Ishikawa (cell line): ENCODE measurements around the gene LRTM2.

ENCODE experiments used
- CEBPB ChIP-seq: IDR thresholded peaks from 2 replicates; pipeline ENCODE4 v1.6.1; 2012
- CREB1 ChIP-seq: IDR thresholded peaks from 2 replicates; pipeline ENCODE4 v1.6.1; 2012; ENCODE audit warnings: low read depth
- EGR1 ChIP-seq: IDR thresholded peaks from 2 replicates; pipeline ENCODE4 v1.6.1; 2012
- EP300 ChIP-seq: IDR thresholded peaks from 2 replicates; pipeline ENCODE4 v1.6.1; 2012; ENCODE audit warnings: borderline replicate concordance
- FOXM1 ChIP-seq: IDR thresholded peaks from 2 replicates; pipeline ENCODE4 v1.6.1; 2012; ENCODE audit warnings: low read depth, borderline replicate concordance
- MAX ChIP-seq: IDR thresholded peaks from 2 replicates; pipeline ENCODE4 v1.6.1; 2012
- NFIC ChIP-seq: IDR thresholded peaks from 2 replicates; pipeline ENCODE4 v1.6.1; 2012
- RAD21 ChIP-seq: IDR thresholded peaks from 2 replicates; pipeline ENCODE4 v1.6.1; 2012; ENCODE audit warnings: low read depth
- TAF1 ChIP-seq: IDR thresholded peaks from 2 replicates; pipeline ENCODE4 v1.6.1; 2012; ENCODE audit warnings: low read depth, mild to moderate bottlenecking
- TCF12 ChIP-seq: IDR thresholded peaks from 2 replicates; pipeline ENCODE4 v1.6.1; 2012; ENCODE audit warnings: low read depth
- TEAD4 ChIP-seq: IDR thresholded peaks from 2 replicates; pipeline ENCODE4 v1.6.1; 2012
- YY1 ChIP-seq: IDR thresholded peaks from 2 replicates; pipeline ENCODE4 v1.6.1; 2012; ENCODE audit warnings: low read depth
- ZBTB7A ChIP-seq: IDR thresholded peaks from 2 replicates; pipeline ENCODE4 v1.6.1; 2012; ENCODE audit warnings: low read depth
- TF ChIP-seq, protein P1 (sequence below): IDR thresholded peaks from 2 replicates; pipeline ENCODE4 v1.6.1; 2012; ENCODE audit warnings: low read depth, mild to moderate bottlenecking
- TF ChIP-seq, protein P2 (sequence below): IDR thresholded peaks from 2 replicates; pipeline ENCODE4 v1.6.1; 2012

Gene LRTM2

GRCh38 chr12:1781772-1782171, 38.6 kb upstream of the LRTM2 start:
- no peak for TF ChIP-seq EGR1
- TF ChIP-seq CREB1: no peak
- TF ChIP-seq YY1: no peak
- no peak for TF ChIP-seq FOXM1

DNA sequence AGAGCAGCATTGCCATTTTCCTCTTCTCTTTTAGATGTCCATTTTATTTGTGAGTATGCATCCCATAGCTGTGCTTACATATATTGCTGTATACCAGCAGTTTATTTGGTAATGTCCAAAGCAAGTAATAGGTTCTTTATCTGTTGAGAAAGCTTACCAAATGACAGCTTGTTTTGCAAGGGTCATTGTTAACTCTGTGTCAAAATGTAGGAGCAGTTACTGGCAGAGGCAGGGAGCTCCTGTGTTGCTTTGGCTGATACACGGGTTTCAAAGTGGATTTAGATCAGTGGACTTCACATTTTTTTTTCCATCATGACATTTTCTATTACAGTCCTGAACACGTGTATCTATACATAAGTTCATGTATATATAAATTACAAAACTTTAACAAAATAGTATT, 38.1 kb upstream of the LRTM2 start:
- TF ChIP-seq CEBPB: no peak

- TF ChIP-seq, protein P1, sequence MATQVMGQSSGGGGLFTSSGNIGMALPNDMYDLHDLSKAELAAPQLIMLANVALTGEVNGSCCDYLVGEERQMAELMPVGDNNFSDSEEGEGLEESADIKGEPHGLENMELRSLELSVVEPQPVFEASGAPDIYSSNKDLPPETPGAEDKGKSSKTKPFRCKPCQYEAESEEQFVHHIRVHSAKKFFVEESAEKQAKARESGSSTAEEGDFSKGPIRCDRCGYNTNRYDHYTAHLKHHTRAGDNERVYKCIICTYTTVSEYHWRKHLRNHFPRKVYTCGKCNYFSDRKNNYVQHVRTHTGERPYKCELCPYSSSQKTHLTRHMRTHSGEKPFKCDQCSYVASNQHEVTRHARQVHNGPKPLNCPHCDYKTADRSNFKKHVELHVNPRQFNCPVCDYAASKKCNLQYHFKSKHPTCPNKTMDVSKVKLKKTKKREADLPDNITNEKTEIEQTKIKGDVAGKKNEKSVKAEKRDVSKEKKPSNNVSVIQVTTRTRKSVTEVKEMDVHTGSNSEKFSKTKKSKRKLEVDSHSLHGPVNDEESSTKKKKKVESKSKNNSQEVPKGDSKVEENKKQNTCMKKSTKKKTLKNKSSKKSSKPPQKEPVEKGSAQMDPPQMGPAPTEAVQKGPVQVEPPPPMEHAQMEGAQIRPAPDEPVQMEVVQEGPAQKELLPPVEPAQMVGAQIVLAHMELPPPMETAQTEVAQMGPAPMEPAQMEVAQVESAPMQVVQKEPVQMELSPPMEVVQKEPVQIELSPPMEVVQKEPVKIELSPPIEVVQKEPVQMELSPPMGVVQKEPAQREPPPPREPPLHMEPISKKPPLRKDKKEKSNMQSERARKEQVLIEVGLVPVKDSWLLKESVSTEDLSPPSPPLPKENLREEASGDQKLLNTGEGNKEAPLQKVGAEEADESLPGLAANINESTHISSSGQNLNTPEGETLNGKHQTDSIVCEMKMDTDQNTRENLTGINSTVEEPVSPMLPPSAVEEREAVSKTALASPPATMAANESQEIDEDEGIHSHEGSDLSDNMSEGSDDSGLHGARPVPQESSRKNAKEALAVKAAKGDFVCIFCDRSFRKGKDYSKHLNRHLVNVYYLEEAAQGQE: peak; percentile 55; the same call in 1 of the 2 replicates
- no peak for TF ChIP-seq YY1
Observed at GRCh38 chr12:1787714-1788113, 32.7 kb upstream of the LRTM2 start.

DNA sequence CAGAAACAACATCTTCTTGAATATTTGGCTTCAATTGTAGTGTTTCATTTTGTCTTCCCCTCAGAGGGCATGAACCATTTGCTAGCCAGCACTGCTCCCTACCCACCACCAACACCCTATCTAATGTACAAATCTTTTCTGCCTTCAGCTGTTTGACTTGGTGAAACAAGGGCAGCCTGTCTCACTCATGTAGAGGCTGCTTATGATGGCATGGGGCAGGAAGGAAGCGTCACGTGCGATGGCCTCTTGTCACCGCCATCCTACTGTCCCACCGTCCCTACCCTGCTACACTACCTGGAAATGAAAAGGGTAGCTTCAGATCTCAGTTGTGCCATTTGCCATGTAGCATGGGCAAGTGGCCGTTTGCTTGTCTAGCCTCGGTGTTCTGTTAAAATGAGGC, 29.9 kb upstream of the LRTM2 start:
- TF ChIP-seq RAD21 (no peak), MAX (no peak), CEBPB (no peak), EP300 (no peak), ZBTB7A (no peak), CREB1 (no peak), TEAD4 (no peak), TAF1 (no peak), YY1 (no peak), NFIC (no peak), FOXM1 (no peak), EGR1 (no peak), TCF12 (no peak)
- TF ChIP-seq, protein P1: no peak
- TF ChIP-seq, protein P2, sequence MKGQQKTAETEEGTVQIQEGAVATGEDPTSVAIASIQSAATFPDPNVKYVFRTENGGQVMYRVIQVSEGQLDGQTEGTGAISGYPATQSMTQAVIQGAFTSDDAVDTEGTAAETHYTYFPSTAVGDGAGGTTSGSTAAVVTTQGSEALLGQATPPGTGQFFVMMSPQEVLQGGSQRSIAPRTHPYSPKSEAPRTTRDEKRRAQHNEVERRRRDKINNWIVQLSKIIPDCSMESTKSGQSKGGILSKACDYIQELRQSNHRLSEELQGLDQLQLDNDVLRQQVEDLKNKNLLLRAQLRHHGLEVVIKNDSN: no peak

- TF ChIP-seq RAD21: peak; percentile 87
- no peak for TF ChIP-seq ZBTB7A
Observed at GRCh38 chr12:1791104-1791841, 29.1 kb upstream of the LRTM2 start.

DNA sequence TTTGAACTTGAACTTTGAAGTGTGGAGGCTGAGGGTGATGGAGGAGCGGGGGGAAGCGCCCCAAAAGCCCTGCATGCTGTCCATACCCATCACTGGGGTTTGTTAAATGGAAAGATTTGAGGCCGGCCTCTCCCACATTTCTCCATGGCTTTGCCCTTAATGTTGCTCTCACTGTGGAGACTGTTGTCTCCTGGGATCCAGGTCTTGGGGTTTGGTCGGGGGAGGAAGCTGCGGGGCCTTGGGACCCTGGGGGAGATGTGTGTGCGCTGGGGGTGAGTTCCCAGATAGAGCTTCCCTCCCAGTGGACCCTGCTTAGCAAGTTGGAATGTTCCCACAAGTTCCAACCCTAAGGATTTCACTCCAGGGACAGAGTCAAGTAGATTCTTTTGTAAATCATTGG, 28.0 kb upstream of the LRTM2 start:
- TF ChIP-seq EP300 (no peak), NFIC (no peak), TEAD4 (no peak), YY1 (no peak), RAD21 (no peak)

- TF ChIP-seq RAD21 (no peak), EP300 (no peak), YY1 (no peak), TAF1 (no peak), TEAD4 (no peak), ZBTB7A (no peak), EGR1 (no peak), NFIC (no peak), CREB1 (no peak), MAX (no peak), CEBPB (no peak), TCF12 (no peak), FOXM1 (no peak)
- TF ChIP-seq, protein P1: no peak
- TF ChIP-seq, protein P2: no peak
Observed at GRCh38 chr12:1793426-1794210, 26.7 kb upstream of the LRTM2 start.
